ENCODE measurements around the gene GSTP1.
"Not testable (repeated sequence)": the region's sequence is repeated elsewhere in the genome, so short reads cannot be mapped to it uniquely, and the experiment has no call there.

The GSTP1 gene

DNA sequence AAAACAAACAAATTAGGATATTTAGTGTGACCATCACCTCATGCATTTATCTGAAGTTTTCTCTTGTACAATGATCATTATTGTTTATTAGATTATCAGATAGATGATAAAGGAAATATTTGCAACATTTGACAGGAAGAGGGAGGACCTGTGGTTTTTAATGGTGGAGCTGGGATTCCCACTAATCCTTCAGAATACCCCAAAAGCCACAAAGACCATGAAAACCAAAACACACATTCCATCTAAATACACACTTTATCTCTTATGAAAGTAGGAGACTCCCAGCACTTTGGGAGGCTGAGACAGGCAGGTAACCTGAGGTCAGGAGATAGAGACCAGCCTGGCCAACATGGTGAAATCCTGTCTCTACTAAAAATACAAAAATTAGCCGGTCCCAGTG is 15.5 kb downstream of the GSTP1 start:
- DNase-seq, result no peak

GRCh38 chr11:67600324-67601029 is 16.9 kb downstream of the GSTP1 start:
- DNase-seq, result no peak

GRCh38 chr11:67601098-67601497 is 17.5 kb downstream of the GSTP1 start:
- DNase-seq, result no peak

DNA sequence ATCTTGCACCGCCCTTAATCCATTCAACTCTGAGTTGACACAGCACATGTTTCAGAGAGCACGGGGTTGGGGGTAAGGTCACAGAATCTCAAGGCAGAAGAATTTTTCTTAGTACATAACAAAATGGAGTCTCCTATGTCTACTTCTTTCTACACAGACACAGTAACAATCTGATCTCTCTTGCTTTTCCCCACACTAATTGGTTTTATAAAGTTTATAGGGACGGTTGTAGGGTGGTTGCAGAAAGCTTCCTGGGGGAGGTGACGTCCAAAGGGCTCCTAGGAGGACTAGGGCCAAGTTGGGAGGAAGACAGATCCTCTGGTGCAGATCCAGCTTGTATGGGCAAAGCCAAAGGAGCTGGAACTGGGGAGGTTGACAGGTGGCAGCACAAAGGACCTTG is 20.5 kb downstream of the GSTP1 start:
- DNase-seq, result not testable (repeated sequence)

GRCh38 chr11:67604815-67605214 is 21.2 kb downstream of the GSTP1 start:
- DNase-seq, result no peak

GRCh38 chr11:67605231-67606011 is 21.8 kb downstream of the GSTP1 start:
- no peak for DNase-seq

DNA sequence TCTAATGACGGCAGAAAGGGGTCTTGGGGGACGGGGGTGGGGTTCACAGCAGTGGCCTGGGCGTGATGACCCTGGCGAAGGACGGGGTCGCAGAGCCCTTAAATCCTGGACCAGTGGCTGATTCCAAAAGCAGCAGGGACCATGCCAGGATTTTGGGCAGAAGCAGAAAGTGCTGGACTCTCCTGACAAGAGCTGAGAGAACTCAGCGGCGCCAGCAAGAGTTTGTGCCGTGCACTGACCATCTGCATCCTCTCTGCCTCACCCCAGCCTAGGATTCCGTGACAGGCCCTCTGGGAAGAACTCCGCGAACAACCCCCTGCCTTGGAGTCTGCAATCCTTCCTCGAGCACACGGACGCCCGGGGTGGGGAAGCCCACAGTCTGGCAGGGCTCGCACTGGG is 22.5 kb downstream of the GSTP1 start:
- no peak for DNase-seq

DNA sequence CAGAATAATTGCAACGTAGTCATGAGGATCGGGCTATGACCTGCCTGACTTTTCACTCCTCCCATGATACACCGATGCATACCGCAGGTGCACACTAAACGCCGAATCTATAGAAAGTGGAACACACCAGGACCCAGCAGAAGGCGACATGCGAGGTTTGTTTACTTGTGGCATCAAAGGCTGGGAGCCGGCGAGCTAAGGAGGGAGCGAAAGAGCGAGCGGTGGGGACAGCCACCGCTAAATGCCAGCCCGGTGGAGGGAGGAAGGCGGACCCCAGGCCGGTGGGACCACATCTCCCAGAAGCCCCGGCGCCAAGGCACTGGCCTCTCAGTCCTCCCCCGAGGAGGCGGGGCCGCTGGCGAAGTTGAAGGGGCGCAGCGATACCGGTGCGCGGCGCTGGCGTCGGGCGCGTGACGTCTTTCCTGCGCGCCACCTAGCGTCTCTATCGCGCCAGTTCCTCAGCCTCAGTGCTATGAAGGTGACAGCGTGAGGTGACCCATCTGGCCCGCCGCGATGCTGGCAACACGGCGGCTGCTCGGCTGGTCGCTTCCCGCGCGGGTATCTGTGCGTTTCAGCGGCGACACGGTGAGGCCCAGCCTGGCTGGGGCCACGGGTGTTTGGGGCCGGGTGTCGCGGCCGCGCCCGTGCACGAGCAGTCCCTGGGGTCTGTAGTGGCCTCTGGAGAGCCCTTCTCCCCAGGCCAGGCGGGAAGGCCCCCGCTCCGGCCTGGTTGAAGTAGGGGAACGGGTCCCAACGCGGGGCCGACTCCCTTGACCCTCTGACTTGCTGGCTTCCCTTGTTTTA is 23.1 kb downstream of the GSTP1 start, which contains the start of gene NDUFV1:
NDUFV1 (plus strand) TSS at position 445 of the 804 bp plus-strand sequence; CDS start at position 514, 69 bp downstream.
- peak; percentile 99 for DNase-seq

GRCh38 chr11:67607507-67607906 is 23.9 kb downstream of the GSTP1 start:
- no peak for DNase-seq

DNA sequence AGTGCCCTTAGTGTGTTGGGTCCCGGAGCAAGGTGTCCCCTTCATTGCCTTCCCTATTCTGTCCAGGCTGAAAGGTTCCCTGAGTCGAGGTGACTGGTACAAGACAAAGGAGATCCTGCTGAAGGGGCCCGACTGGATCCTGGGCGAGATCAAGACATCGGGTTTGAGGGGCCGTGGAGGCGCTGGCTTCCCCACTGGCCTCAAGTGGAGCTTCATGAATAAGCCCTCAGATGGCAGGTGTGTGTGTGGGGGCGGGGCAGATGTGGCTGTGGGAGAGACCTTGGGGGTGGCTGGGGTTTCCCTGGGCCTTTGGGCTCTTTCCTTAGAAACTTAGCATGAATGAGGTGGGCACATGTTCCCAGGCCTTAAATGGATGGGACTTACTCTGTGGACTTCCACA is 24.9 kb downstream of the GSTP1 start:
- no peak for DNase-seq

DNA sequence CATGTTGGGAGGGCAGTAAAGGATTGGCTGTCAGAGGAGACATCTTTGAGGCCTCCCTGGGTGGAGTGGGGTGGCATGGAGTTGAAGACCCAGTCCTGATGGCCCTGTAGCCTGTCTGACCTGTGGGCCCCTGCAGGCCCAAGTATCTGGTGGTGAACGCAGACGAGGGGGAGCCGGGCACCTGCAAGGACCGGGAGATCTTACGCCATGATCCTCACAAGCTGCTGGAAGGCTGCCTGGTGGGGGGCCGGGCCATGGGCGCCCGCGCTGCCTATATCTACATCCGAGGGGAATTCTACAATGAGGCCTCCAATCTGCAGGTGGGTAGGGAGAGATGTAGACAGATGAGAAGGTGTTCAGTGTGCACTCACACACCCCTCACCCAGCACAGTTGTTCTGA is 25.7 kb downstream of the GSTP1 start:
- no peak for DNase-seq

DNA sequence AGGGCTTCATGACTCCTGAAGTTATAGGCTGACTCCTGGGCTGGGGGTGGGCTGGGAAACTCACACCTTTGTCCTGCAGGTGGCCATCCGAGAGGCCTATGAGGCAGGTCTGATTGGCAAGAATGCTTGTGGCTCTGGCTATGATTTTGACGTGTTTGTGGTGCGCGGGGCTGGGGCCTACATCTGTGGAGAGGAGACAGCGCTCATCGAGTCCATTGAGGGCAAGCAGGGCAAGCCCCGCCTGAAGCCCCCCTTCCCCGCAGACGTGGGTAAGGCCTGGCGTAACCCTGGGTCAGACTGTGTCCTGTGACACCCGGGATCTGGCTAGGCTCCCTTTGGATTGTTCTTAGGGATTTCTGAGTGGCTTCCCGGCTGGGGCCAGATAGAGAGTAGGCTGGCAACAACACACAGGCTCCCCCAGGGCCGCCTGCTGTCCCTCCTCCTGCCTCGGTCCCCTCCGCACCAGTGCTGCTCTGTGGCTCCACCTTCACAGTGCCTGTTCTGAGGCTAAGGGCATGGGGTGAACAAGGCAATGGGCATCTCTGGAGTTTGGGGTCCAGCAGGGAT is 26.8 kb downstream of the GSTP1 start:
- DNase-seq, result no peak

DNA sequence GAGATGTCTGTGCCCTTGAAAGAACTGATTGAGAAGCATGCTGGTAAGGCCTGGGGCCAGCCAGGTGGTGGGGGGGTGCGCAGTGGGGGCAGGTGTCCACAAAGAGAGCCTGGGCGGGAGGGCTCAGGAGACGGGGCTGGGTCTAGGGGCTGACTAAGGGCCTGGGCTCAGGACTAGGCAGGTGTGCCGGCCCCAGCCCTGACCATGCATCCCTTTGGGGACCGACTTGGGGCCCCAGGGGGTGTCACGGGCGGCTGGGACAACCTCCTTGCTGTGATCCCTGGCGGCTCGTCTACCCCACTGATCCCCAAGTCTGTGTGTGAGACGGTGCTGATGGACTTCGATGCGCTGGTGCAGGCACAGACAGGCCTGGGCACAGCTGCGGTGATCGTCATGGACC is 27.6 kb downstream of the GSTP1 start:
- no peak for DNase-seq

DNA sequence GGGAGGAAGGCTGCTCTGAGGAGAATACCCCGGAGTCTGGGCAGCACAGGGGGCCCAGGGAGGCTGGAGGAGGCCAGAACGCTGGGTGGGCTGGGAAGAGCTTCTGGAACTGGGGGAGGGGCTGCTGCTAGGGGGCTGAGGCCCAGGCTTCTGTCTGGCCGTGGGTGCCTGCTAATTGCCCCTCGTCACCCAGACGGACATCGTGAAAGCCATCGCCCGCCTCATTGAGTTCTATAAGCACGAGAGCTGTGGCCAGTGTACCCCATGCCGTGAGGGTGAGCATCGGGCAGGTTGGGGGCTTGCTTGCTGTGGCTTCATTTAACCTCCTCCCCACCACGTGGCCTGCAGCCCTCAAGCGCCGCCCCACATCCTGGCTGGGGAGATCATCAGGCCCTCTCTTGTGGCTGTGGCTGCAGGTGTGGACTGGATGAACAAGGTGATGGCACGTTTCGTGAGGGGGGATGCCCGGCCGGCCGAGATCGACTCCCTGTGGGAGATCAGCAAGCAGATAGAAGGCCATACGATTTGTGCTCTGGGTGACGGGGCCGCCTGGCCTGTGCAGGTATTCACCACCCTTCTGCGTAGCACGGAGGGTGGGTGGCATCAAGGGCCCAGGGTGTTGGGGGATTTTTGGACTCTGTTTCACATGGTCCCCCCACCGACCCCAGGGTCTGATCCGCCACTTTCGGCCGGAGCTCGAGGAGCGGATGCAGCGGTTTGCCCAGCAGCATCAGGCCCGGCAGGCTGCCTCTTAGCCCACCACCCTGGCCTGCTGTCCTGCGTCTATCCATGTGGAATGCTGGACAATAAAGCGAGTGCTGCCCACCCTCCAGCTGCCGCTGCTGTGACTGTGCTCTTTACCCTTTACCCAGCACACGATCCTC is 28.3 kb downstream of the GSTP1 start:
- DNase-seq, result no peak

DNA sequence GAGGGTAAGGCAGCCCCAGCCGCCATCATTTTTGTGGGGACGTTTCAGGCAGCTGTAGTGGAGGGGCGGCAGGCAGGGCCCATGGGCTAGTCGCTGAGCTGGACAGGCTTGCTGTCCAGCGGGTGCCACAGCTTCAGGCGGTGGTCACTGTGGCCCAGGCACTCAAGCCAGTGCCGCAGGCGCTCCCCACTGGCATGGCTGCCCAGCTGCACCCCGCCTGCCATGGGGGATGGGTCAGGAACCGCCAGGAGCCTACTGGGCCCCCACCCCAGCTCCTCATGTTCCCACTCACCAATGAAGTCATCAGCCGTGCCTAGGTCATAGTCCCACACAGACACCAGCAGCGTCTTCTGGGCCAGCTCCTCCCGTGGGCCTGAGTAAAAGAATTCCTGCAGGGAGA is 29.1 kb downstream of the GSTP1 start:
- no peak for DNase-seq

DNA sequence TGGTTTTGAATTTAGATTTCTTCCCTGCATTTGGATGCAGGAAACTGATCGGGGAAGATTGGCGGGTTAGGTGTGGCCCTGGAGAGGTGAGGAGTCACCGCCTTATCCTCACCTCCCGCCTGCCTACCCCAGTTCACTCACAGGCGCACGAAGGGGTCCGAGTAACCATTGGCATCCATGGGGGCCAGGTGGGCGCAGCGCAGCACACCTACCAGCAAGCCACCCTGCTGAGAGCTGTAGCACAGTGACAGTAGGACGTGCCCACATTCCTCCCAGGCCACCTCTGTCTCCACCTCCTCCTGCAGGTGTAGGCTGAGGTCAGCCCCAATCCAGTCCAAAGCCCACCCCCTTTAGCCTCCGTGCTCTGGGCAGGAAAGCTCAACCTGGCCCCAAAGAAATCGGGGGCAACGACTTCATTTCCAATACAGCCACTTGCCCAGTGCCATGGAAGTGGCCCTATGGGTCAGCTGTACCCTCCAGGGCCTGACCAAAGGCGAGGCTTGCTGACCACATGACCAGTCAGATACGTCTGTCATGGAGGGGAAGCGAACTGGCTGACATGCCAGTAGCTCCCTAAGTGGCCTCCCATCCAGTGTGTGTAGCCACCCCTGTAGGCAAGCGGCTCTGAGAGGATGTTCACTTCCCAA is 29.8 kb downstream of the GSTP1 start:
- DNase-seq, result no peak

DNA sequence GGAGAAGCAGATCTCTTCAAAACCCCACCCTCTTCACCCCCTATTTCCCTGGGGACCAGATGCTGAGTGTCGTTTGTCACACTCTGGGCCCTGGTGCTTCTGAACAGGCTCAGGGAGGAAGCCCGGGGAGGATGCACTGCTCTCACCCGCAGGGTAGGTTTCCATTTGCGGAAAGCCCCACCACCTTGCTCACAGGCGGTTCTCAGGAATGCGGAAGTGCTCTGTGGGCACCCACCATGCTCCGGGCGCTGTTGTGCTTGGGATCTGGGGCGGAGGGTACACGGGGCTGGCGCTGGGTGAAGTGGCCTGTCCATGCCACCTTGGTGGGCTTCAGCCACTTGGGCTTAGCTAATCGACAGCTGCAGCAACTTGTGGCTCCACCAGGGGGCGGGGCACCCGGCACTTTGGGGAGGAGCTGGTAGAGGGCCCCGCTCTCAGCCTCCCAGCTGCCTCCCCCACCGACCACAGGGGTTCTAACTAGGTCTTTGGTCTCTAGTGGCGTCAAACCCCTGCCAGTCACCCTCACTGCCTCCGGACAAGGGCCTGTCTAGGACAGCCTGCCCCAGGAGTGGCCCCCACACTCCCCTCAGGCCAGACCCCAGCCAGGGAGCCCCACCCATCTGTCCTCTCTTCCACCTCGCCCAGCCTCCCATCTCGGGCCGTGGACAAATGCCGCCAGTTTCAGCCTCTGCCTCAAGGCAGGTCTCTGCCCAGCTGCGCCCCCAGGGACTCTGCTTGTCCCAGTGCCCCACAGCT is 30.5 kb downstream of the GSTP1 start:
- DNase-seq, result peak; percentile 88

- peak; percentile 77 for DNase-seq
Observed at GRCh38 chr11:67614730-67615714, 31.4 kb downstream of the GSTP1 start.

DNA sequence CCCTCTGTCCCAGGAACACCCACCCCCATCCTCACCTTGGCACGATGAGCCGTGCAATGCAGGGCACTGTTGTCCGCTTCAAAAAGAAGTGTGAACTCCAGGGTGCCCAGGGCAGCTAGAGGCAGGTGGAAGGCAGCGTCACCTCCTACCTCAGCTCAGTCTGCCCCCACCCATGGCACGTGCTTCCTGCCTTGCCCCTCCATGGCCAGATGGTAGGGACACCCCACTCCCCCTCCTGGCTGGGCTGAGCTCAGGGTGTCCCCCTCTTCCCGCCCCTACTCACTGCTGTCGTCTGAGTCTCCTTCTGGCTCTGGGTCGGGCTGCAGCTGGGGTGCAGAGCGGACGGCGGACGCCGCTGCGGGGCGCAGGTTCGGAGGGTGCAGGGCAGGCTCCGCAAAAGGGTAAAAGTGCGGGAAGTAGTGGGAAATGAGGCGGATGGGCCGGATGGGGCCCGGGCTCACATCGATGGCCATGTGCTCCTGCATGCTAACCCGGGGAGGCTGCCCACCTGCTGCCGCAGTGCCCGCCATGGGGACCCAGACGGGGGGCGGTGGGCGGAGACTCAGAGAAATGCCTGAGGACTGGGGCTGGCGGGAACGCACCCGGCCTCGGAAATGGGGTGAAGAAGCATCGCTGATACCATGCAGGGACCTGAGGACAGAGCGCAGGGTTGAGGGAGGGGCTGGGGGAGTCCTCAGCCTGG is 32.3 kb downstream of the GSTP1 start:
- DNase-seq, result no peak

Measured in stimulated activated CD4-positive, alpha-beta T cell treated with anti-CD3 and anti-CD28 coated beads, Interleukin-15, amount 100 ng/mL, for 24 hours (primary cell).